ENCODE data around the gene ZDHHC24. TPM values are rescaled to one million over a fixed set of nuclear protein-coding genes. Genes with fewer than 3 reads are reported as not detected.

ZDHHC24 gene
- total and polyA plus RNA-seq, 2 experiments from 2014 or later: 5.6 to 13.1 TPM

GRCh38 chr11:66476841-66477251 lies 69.0 kb downstream of the ZDHHC24 start:
- H3K27ac ChIP-seq (ENCODE audit: low read depth): no peak overlapping the region
- Mint-ChIP-seq H3K4me3 (peak overlapping the region; percentile 0; the same call in 1 of the 3 replicates), H3K9me3 (no peaks in the 10 kb centered on the region), H3K4me1 (peaks cover 25% of the 10 kb centered on the region), H3K27ac (no peak overlapping the region), H3K36me3 (ENCODE audit: low read depth) (peaks cover 3% of the 10 kb centered on the region; the same call in 2 of the 3 replicates), H3K27me3 (ENCODE audit: insufficient read depth, low read depth, poor library complexity) (peaks cover 13% of the 10 kb centered on the region)
- H3K79me2 ChIP-seq (replicated peaks; ENCODE audit: insufficient read depth): peaks cover 9% of the 10 kb centered on the region; the same call in 1 of the 2 replicates
- H3F3A ChIP-seq (replicated peaks; ENCODE audit: low read depth): peaks cover 16% of the 10 kb centered on the region; the same call in 1 of the 2 replicates
- no peaks in the 10 kb centered on the region for H3K9me2 ChIP-seq (ENCODE audit: insufficient read depth)
- peaks cover 8% of the 10 kb centered on the region for H3K4me1 ChIP-seq (ENCODE audit: insufficient read depth)
- H4K20me1 ChIP-seq (replicated peaks; ENCODE audit: insufficient read depth): no peaks in the 10 kb centered on the region; the same call in none of the 2 replicates
- TF ChIP-seq ETS1 (IDR thresholded peaks at IDR 0.05): no peak
- TF ChIP-seq STAT1 (IDR thresholded peaks at IDR 0.05; ENCODE audit: unreplicated experiment): no peak
- TF ChIP-seq JUNB (IDR thresholded peaks at IDR 0.05; ENCODE audit: unreplicated experiment): no peak
- TF ChIP-seq ZNF114 (CRISPR knock-in tag; IDR thresholded peaks at IDR 0.05): no peak
- no peak for TF ChIP-seq ZNF331 (CRISPR knock-in tag; IDR thresholded peaks at IDR 0.05; ENCODE audit: low read depth)
- TF ChIP-seq CREB1 (CRISPR knock-in tag; IDR thresholded peaks at IDR 0.05; ENCODE audit: low read depth): no peak
- no peak for TF ChIP-seq NANOG (IDR thresholded peaks at IDR 0.05; ENCODE audit: borderline replicate concordance)
- TF ChIP-seq ZNF462 (CRISPR knock-in tag; IDR thresholded peaks at IDR 0.05): no peak
- no peak for TF ChIP-seq CTCF (conservative IDR thresholded peaks at IDR 0.05; ENCODE audit: low read depth in 2 of 2)
- no peak for TF ChIP-seq POLR2AphosphoS5 (IDR thresholded peaks at IDR 0.05; ENCODE audit: low read depth)
- TF ChIP-seq EZH2 (IDR thresholded peaks at IDR 0.05; ENCODE audit: low read depth, unreplicated experiment): no peak
- TF ChIP-seq EZH2phosphoT487 (IDR thresholded peaks at IDR 0.05; ENCODE audit: unreplicated experiment): no peak
- TF ChIP-seq REST (IDR thresholded peaks at IDR 0.05; ENCODE audit: unreplicated experiment): no peak
- H3K36me3 ChIP-seq (ENCODE audit: insufficient read depth): no peaks in the 10 kb centered on the region; the same call in 1 of the 2 replicates
- peak; percentile 2 for ATAC-seq
- no peak overlapping the region for H3K4me3 ChIP-seq
- no peaks in the 10 kb centered on the region for H3K27me3 ChIP-seq (ENCODE audit: insufficient read depth)
- peak overlapping the region; percentile 51; the same call in 1 of the 2 replicates for H3K4me2 ChIP-seq
- H2AFZ ChIP-seq: no peak overlapping the region
- DNase-seq (ENCODE audit: low spot score): peak; percentile 61
